ENCODE results near the gene CCDC12. TPM values are rescaled to one million over a fixed set of nuclear protein-coding genes. Genes with fewer than 3 reads are reported as not detected.

CCDC12 gene
- total RNA-seq, 1 experiment from 2014 or later = 52.7 TPM

DNA sequence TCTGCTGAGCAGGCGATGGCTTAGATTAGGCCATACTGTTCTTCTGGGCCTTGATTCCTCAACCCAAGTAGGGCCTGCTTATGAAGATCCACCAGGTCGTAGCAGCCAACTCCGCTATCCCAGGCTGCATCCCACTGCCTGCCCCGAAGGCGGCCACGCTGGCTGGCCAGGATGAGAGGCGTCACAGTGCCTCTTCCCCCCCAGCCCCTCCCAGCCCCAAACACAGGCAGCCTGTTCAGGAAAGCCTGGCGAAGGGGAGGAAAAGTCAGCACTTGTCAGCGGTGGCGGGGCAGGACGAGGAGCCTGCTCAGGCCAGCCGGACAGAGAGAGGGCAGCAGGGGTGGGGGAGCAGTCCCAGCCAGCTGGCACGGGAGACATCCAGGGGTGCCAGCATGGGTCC, 87.8 kb downstream of the CCDC12 start:
- no peak overlapping the region for H3K4me3 Mint-ChIP-seq (ENCODE audit: unreplicated experiment)
- peaks cover 7% of the 10 kb centered on the region for H3K4me1 Mint-ChIP-seq (ENCODE audit: low read depth, unreplicated experiment)
- Histone ChIP-seq H3K36me3 (ENCODE audit: control insufficient read depth, insufficient read depth, low read length) (no peaks in the 10 kb centered on the region), H3K4me1 (peaks cover 9% of the 10 kb centered on the region; the same call in 1 of the 2 replicates), H3K27me3 (replicated peaks; ENCODE audit: control insufficient read depth, insufficient read depth, low read length) (no peaks in the 10 kb centered on the region), H3K9me3 (no peaks in the 10 kb centered on the region), H3K4me3 (ENCODE audit: low read depth, low read length) (no peak overlapping the region)
- H3K27me3 Mint-ChIP-seq (ENCODE audit: insufficient read depth, unreplicated experiment) = peaks cover 6% of the 10 kb centered on the region
- BruUV-seq (replicated peaks) = no TSS peak
- H3K36me3 Mint-ChIP-seq (ENCODE audit: insufficient read depth, unreplicated experiment) = no peaks in the 10 kb centered on the region
- TF ChIP-seq CTCF (IDR thresholded peaks at IDR 0.05; ENCODE audit: insufficient read depth in 1 of 2, low read depth in 1 of 2, low read length in 1 of 2, severe bottlenecking in 1 of 2, unreplicated experiment in 1 of 2) = no peak
- CTCF ChIA-PET = no interaction called here
- intact Hi-C loops (cut with micrococcal nuclease; ENCODE audit: unreplicated experiment) = no loop called here
- no peak overlapping the region for H3K27ac Mint-ChIP-seq (ENCODE audit: unreplicated experiment)
- H3K9me3 Mint-ChIP-seq (ENCODE audit: unreplicated experiment) = no peaks in the 10 kb centered on the region
- DNase-seq = no peak
- POLR2A ChIA-PET = no interaction called here

DNA sequence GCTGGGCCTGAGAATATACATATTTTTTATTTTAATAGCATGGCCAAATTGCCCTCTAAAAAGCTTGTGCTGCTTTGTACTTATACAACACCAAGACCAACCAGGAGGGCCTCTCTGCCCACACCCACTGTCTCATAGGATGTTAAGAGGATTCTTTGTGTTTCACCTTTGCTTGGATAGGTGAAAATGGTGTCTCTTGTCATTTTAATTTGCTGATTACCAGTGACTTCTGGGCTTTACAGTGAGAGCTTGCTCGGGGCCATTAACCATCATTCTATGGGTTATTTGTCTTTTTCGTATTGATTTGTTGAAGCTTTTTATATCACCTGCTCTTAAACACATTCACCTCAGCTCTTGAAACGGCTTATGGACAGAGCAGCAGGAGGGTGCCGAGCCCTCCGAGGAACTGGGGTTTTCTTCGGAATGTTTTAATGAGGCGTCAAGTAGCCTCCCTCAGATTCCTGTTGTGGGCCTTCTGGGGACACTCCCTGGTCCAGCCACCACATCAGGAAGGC, 88.5 kb downstream of the CCDC12 start:
- Histone ChIP-seq H3K4me1 (peaks cover 13% of the 10 kb centered on the region), H3K4me3 (ENCODE audit: low read depth, low read length) (no peak overlapping the region), H3K9me3 (no peaks in the 10 kb centered on the region), H3K27me3 (replicated peaks; ENCODE audit: control insufficient read depth, insufficient read depth, low read length) (no peaks in the 10 kb centered on the region), H3K36me3 (ENCODE audit: control insufficient read depth, insufficient read depth, low read length) (no peaks in the 10 kb centered on the region)
- peaks cover 7% of the 10 kb centered on the region for H3K4me1 Mint-ChIP-seq (ENCODE audit: low read depth, unreplicated experiment)
- intact Hi-C loops (cut with micrococcal nuclease; ENCODE audit: unreplicated experiment) = no loop called here
- ChIA-PET POLR2A (no interaction called here), CTCF (no interaction called here)
- H3K27me3 Mint-ChIP-seq (ENCODE audit: insufficient read depth, unreplicated experiment) = peaks cover 6% of the 10 kb centered on the region
- no peaks in the 10 kb centered on the region for H3K9me3 Mint-ChIP-seq (ENCODE audit: unreplicated experiment)
- H3K27ac Mint-ChIP-seq (ENCODE audit: unreplicated experiment) = no peak overlapping the region
- DNase-seq = no peak
- no peak overlapping the region for H3K4me3 Mint-ChIP-seq (ENCODE audit: unreplicated experiment)
- BruUV-seq (replicated peaks) = no TSS peak
- no peak for TF ChIP-seq CTCF (IDR thresholded peaks at IDR 0.05; ENCODE audit: insufficient read depth in 1 of 2, low read depth in 1 of 2, low read length in 1 of 2, severe bottlenecking in 1 of 2, unreplicated experiment in 1 of 2)
- no peaks in the 10 kb centered on the region for H3K36me3 Mint-ChIP-seq (ENCODE audit: insufficient read depth, unreplicated experiment)

- Mint-ChIP-seq H3K4me1 (ENCODE audit: low read depth, unreplicated experiment) (peaks cover 2% of the 10 kb centered on the region), H3K36me3 (ENCODE audit: insufficient read depth, unreplicated experiment) (no peaks in the 10 kb centered on the region), H3K4me3 (ENCODE audit: unreplicated experiment) (no peak overlapping the region), H3K27ac (ENCODE audit: unreplicated experiment) (no peak overlapping the region), H3K27me3 (ENCODE audit: insufficient read depth, unreplicated experiment) (peaks cover 6% of the 10 kb centered on the region), H3K9me3 (ENCODE audit: unreplicated experiment) (no peaks in the 10 kb centered on the region)
- no peaks in the 10 kb centered on the region for H3K27me3 ChIP-seq (replicated peaks; ENCODE audit: control insufficient read depth, insufficient read depth, low read length)
- no peak for TF ChIP-seq CTCF (IDR thresholded peaks at IDR 0.05; ENCODE audit: insufficient read depth in 1 of 2, low read depth in 1 of 2, low read length in 1 of 2, severe bottlenecking in 1 of 2, unreplicated experiment in 1 of 2)
- ChIA-PET POLR2A (no interaction called here), CTCF (no interaction called here)
- H3K4me3 ChIP-seq (ENCODE audit: low read depth, low read length) = no peak overlapping the region
- intact Hi-C loops (cut with micrococcal nuclease; ENCODE audit: unreplicated experiment) = no loop called here
- H3K4me1 ChIP-seq = peaks cover 7% of the 10 kb centered on the region
- no TSS peak for BruUV-seq (replicated peaks)
- DNase-seq = no peak
- H3K9me3 ChIP-seq = no peaks in the 10 kb centered on the region
- no peaks in the 10 kb centered on the region for H3K36me3 ChIP-seq (ENCODE audit: control insufficient read depth, insufficient read depth, low read length)
Measured at GRCh38 chr3:46885612-46886011, 90.9 kb downstream of the CCDC12 start.
